Measurements from ENCODE around the gene BCAP31.

DNA sequence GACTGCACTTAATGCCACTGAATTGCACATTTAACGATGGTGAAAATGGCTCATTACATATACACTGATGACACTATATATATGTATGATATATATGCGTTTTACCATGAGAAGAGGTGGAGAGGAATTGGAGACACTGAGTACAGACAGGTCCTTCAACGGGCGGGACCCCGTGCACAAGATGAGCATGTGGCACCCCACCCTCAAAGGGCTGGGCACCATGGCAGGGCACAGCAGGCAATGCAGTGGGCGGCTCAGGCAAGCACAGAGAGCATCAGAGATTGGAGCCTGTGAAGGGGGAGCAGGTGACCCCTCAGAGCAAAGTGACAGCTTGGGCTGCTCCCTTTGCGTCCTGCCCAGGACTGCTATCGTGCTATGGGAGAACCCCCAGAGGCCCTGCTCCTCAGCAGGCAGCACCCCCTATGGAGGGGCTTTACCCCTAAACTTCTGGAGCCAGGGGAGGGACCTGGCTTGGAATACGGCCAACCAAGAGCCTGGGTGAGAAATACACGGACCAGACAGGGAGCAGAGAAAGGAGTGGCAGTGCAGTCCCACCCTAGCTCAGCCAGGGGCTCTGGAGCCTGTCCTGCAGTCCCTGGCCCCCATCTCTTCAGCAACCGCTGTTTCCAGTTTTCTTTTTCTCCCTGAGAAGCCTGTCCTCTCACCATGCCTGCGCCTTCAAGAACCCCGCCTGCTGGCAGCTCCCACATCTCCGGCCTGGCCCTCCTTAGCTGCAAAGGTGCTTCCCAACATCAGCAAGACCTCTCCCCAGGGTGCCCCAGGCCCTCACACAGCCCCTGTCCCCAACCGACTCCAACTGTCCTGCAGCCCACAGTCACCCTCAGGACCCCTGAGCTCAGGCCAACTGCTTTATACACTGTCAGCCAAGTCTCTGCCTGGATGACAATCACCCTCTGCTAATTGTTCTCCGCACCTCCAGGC lies 26.0 kb downstream of the BCAP31 start:
- TF ChIP-seq, protein P1, sequence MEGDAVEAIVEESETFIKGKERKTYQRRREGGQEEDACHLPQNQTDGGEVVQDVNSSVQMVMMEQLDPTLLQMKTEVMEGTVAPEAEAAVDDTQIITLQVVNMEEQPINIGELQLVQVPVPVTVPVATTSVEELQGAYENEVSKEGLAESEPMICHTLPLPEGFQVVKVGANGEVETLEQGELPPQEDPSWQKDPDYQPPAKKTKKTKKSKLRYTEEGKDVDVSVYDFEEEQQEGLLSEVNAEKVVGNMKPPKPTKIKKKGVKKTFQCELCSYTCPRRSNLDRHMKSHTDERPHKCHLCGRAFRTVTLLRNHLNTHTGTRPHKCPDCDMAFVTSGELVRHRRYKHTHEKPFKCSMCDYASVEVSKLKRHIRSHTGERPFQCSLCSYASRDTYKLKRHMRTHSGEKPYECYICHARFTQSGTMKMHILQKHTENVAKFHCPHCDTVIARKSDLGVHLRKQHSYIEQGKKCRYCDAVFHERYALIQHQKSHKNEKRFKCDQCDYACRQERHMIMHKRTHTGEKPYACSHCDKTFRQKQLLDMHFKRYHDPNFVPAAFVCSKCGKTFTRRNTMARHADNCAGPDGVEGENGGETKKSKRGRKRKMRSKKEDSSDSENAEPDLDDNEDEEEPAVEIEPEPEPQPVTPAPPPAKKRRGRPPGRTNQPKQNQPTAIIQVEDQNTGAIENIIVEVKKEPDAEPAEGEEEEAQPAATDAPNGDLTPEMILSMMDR (conservative IDR thresholded peaks at IDR 0.05): no peak
- no peak for TF ChIP-seq EZH2 (IDR thresholded peaks at IDR 0.05; ENCODE audit: low read depth)
